RPMI7951 (cell line): Measurements from ENCODE around the gene CEBPG. TPM values are rescaled to one million over a fixed set of nuclear protein-coding genes. Genes with fewer than 3 reads are reported as not detected.

Experiments
- DNase-seq: peaks from one replicate; pipeline ENCODE4 v3.0.0-alpha.2; 2012; ENCODE audit warnings: low read depth
- total RNA-seq: library from RNA; depleted of rRNA; stranded (reverse); fragments of >200 nt; shearing (Covaris generic); gene quantifications from 2 replicates; pipeline ENCODE4 v1.2.3, GENCODE V29; 2014

CEBPG gene
- total RNA-seq, 1 experiment from 2014 or later: 15.0 TPM

- DNase-seq: no peak
These were observed 21.4 kb downstream of the CEBPG start for GRCh38 chr19:33394723-33395560.

- peak; percentile 44 for DNase-seq
These were observed 22.3 kb downstream of the CEBPG start for GRCh38 chr19:33395561-33396550.

- no peak for DNase-seq
These were observed 23.4 kb downstream of the CEBPG start for GRCh38 chr19:33396701-33397535.

GRCh38 chr19:33397536-33398360 lies 24.2 kb downstream of the CEBPG start:
- DNase-seq: no peak

- DNase-seq: no peak
These were observed 25.0 kb downstream of the CEBPG start for GRCh38 chr19:33398361-33399060.

- no peak for DNase-seq
These were observed 25.7 kb downstream of the CEBPG start for GRCh38 chr19:33399081-33399744.

- no peak for DNase-seq
These were observed 26.5 kb downstream of the CEBPG start for GRCh38 chr19:33399745-33400681.

GRCh38 chr19:33400856-33401682 lies 27.6 kb downstream of the CEBPG start:
- DNase-seq: no peak

GRCh38 chr19:33401683-33402420 lies 28.3 kb downstream of the CEBPG start:
- DNase-seq: no peak

- DNase-seq: no peak
These were observed 29.1 kb downstream of the CEBPG start for GRCh38 chr19:33402421-33403220.

- DNase-seq: no peak
These were observed 29.9 kb downstream of the CEBPG start for GRCh38 chr19:33403221-33403972.

GRCh38 chr19:33403973-33404304 lies 30.4 kb downstream of the CEBPG start:
- DNase-seq: no peak

- DNase-seq: no peak
These were observed 31.2 kb downstream of the CEBPG start for GRCh38 chr19:33404506-33405253.

- no peak for DNase-seq
These were observed 31.7 kb downstream of the CEBPG start for GRCh38 chr19:33405254-33405552.
